Inferior parietal cortex (tissue), 1 donor: Measurements from ENCODE around the gene HPRT1.

Experiments
- DNase-seq: peaks from one replicate; pipeline ENCODE4 v3.0.0-alpha.2; 2016; ENCODE audit errors: extremely low spot score

Gene HPRT1

DNA sequence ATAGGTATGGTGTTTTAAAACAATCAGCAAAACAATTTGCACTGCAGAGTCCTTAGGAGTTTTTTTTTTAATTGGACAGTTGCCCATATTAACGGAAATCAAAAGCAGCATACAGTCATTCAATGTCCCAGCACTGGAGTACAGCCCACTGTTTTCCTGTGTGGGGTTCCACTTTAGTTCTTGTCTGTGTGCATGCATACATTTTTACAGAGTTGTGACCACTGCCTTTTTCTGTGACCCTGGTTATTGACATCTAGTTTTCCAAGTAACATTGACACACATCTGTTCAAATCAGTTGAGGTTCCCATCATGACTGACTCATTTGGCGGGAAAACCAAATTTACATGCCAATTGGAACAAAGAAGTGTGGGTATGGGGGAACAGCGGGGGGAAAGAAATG is 83.3 kb downstream of the HPRT1 start:
- DNase-seq: no peak

DNA sequence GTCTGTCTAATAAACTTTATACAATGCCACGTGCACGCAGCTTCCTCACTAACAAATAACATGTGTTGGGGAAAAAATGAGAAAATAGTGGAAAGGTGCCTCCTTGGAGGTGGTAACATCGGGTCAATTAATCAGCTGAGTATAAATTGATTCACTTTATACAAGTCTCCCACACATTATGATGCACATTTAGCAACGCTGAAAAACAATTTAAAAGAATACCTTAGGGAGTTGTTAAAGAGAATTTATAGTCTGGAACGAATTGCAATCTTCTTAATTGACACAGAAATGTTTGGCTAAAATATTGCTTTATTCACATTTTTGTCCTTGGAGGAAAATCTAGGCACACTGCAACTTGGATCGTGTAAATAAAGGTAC is 84.2 kb downstream of the HPRT1 start:
- no peak for DNase-seq

DNA sequence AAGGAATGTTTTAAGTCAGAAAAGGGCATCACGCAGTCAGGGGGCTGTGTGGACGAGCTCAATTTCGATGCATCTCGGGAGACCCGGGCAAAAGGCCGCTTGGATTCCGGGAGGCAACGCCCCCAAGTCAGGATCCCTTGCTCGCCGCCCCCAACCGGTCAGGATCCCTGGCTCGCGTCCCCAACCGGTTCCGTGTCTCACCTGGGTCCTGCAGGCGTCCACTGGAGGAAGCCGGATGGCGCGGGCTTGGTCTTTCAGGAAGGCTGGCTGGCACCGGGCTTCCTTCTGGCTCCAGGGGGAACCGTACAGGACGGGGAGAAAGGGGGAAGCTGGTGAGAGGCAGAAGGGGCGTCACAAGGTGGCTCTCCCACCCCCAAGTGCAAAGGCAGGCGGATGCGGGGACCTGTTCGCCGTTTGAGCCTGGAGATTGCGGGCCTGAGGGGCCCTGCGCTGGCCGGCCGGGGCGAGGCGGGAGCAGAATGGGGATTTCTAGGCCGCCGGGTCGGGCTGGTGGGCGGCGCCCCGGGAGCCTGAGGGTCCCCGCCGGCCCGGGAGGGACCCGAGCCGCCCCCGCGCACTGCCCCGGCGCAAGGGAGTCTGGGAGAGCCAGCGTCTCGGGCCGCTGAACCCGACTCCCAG is 84.7 kb downstream of the HPRT1 start:
- DNase-seq: no peak

- no peak for DNase-seq
Measured at GRCh38 chrX:134545510-134545909, 85.5 kb downstream of the HPRT1 start.

GRCh38 chrX:134546187-134546586 is 86.2 kb downstream of the HPRT1 start:
- DNase-seq: no peak

- no peak for DNase-seq
Measured at GRCh38 chrX:134547047-134547679, 87.2 kb downstream of the HPRT1 start.

DNA sequence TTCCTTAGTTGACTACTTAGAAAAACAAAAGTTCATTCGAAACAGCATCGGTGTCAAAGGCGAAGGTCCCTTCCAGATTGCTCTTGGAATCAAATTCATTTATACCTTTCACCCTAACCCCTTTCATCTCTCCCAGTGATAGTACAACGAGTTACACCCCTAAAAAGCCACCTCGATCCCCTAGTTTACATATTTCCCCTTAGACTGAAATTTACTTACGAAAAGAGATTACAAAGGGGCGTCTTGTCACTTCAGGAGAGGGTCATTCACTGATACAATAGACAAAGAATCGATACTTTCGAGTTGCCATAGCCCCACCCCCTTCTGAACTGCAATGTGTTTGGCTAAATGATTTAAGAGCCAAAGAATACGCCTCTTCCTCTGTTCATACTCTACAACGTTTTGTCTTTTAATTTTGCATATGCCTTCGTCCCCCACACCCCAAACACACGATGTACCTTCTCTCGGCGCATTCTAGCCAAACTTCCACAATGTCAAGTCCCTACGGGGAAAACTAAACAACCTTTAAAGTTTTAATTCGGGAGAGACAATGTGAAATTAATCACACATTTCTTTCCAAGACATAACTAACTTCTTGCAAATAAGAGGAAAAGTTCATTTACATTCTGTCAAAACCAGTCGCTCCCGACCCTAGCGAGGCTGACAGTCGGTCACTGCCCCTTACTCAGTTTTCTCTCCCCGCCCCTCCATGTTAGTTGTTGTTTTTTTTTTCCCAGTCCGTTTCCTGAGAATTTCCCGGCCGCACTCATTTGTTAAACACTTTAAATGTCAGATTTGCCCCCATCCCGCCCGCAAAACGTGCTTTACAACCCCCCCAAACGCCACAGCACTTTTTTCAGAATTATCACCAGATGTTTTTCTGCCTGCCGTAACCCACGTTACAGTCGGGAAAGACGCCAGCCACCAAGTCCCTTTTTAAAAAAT is 88.6 kb downstream of the HPRT1 start:
- no peak for DNase-seq
